Measurements from ENCODE around the gene IGDCC3.

IGDCC3 gene

DNA sequence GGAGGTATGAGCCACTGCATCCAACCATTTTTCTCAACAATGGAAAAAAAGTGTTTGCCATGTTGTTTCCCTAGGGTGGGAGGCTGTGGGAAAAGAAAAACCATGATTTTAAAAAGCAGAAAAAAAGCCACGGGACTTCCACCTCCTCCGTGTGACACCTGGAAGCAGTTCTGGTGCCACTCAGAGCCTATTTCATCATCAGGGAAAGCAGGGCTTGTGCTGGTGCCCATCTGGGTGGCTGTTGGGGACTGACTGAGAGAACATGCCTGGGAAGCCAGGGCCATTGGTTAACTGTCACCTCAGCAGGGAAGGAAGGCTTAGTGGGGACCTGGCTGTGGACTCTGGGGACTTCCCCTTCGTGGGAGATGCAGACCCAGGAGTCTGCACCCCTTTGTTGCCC lies 66.0 kb downstream of the IGDCC3 start:
- Histone ChIP-seq H3K9ac (ENCODE audit: low read length) (no peak overlapping the region), H3K4me1 (ENCODE audit: control insufficient read depth, insufficient read depth, low read length) (no peaks in the 10 kb centered on the region), H3K36me3 (ENCODE audit: control insufficient read depth, insufficient read depth, low read length) (no peaks in the 10 kb centered on the region), H3K4me3 (ENCODE audit: low read length) (no peak overlapping the region), H3K27me3 (ENCODE audit: control insufficient read depth, insufficient read depth, low read length) (no peaks in the 10 kb centered on the region), H3K9me3 (ENCODE audit: control insufficient read depth, low read length) (no peaks in the 10 kb centered on the region)

- Histone ChIP-seq H3K9me3 (ENCODE audit: control insufficient read depth, low read length) (no peaks in the 10 kb centered on the region), H3K36me3 (ENCODE audit: control insufficient read depth, insufficient read depth, low read length) (no peaks in the 10 kb centered on the region), H3K4me3 (ENCODE audit: low read length) (no peak overlapping the region), H3K4me1 (ENCODE audit: control insufficient read depth, insufficient read depth, low read length) (no peaks in the 10 kb centered on the region), H3K27me3 (ENCODE audit: control insufficient read depth, insufficient read depth, low read length) (no peaks in the 10 kb centered on the region), H3K9ac (ENCODE audit: low read length) (no peak overlapping the region)
Observed at GRCh38 chr15:65310431-65311137, 67.2 kb downstream of the IGDCC3 start.

- H3K27me3 ChIP-seq (ENCODE audit: control insufficient read depth, insufficient read depth, low read length), result no peaks in the 10 kb centered on the region
- no peak overlapping the region for H3K9ac ChIP-seq (ENCODE audit: low read length)
- no peaks in the 10 kb centered on the region for H3K36me3 ChIP-seq (ENCODE audit: control insufficient read depth, insufficient read depth, low read length)
- no peaks in the 10 kb centered on the region for H3K4me1 ChIP-seq (ENCODE audit: control insufficient read depth, insufficient read depth, low read length)
- H3K9me3 ChIP-seq (ENCODE audit: control insufficient read depth, low read length), result no peaks in the 10 kb centered on the region
- no peak overlapping the region for H3K4me3 ChIP-seq (ENCODE audit: low read length)
Observed at GRCh38 chr15:65309882-65310418, 67.9 kb downstream of the IGDCC3 start.

DNA sequence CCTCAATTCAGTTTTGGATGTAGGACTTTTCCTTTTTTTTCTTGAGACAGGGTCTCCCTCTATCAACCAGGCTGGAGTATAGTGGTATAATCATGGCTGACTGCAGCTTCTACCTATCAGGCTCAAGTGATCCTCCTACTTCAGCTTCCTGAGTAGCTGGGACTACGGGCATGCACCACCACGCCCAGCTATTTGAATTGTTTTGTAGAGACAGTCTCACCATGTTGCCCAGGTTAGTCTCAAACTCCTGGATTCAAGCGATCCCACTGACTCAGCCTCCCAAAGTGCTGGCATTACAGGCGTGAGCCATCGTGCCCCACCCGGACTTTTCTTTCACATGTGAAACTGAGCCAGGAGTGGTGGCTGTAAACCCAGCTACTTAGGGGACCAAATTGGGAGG lies 69.8 kb downstream of the IGDCC3 start:
- Histone ChIP-seq H3K9ac (ENCODE audit: low read length) (no peak overlapping the region), H3K4me1 (ENCODE audit: control insufficient read depth, insufficient read depth, low read length) (no peaks in the 10 kb centered on the region), H3K36me3 (ENCODE audit: control insufficient read depth, insufficient read depth, low read length) (no peaks in the 10 kb centered on the region), H3K4me3 (ENCODE audit: low read length) (no peak overlapping the region), H3K27me3 (ENCODE audit: control insufficient read depth, insufficient read depth, low read length) (no peaks in the 10 kb centered on the region), H3K9me3 (ENCODE audit: control insufficient read depth, low read length) (no peaks in the 10 kb centered on the region)

- Histone ChIP-seq H3K4me1 (ENCODE audit: control insufficient read depth, insufficient read depth, low read length) (no peaks in the 10 kb centered on the region), H3K4me3 (ENCODE audit: low read length) (no peak overlapping the region), H3K36me3 (ENCODE audit: control insufficient read depth, insufficient read depth, low read length) (no peaks in the 10 kb centered on the region), H3K27me3 (ENCODE audit: control insufficient read depth, insufficient read depth, low read length) (no peaks in the 10 kb centered on the region), H3K9ac (ENCODE audit: low read length) (no peak overlapping the region), H3K9me3 (ENCODE audit: control insufficient read depth, low read length) (no peaks in the 10 kb centered on the region)
Observed at GRCh38 chr15:65306551-65306950, 71.3 kb downstream of the IGDCC3 start.

DNA sequence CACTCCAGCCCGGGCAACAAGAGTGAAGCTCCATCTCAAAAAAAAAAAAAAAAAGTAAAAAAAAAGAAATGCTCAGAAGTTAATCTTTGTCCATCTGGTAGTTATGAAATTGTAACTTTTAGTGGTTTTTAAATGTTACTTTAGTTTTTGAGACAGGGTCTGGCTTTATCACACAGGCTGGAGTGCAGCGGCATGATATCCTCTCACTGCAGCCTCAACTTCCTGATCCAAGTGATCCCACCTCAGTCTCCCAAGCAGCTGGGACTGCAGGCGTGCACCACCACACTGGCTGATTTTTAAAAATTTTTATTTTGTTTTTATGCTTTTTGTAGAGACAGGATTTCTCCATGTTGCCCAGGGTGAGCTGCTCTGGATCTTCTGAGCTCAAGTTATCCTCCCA lies 72.0 kb downstream of the IGDCC3 start:
- Histone ChIP-seq H3K27me3 (ENCODE audit: control insufficient read depth, insufficient read depth, low read length) (no peaks in the 10 kb centered on the region), H3K9me3 (ENCODE audit: control insufficient read depth, low read length) (no peaks in the 10 kb centered on the region), H3K36me3 (ENCODE audit: control insufficient read depth, insufficient read depth, low read length) (no peaks in the 10 kb centered on the region), H3K4me1 (ENCODE audit: control insufficient read depth, insufficient read depth, low read length) (no peaks in the 10 kb centered on the region), H3K9ac (ENCODE audit: low read length) (no peak overlapping the region), H3K4me3 (ENCODE audit: low read length) (no peak overlapping the region)

DNA sequence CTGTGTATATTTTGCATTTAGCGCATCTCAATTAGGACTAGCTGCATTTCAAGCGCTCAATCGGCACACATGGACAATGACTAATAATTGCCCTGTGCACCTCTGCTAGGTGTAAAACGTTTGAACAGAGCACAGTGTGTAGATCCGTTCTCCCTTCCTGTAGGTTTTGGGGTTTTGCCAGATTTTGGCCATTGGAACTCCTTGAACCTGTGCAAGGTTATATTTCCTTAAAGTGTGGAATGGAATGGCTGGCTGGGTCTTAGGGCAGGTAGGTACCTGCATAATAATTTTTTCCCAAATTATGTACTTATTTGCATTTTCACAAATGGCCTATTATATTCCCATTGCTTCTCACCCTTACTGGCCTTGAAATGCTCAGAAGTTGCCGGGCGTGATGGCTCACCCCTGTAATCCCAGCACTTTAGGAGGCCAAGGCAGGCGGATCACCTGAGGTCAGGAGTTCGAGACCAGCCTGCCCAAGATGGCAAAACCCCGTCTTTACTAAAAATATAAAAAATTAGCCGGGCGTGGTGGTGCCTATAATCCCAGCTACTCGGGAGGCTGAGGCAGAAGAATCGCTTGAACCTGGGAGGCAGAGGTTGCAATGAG lies 72.5 kb downstream of the IGDCC3 start:
- no peak overlapping the region for H3K4me3 ChIP-seq (ENCODE audit: low read length)
- H3K36me3 ChIP-seq (ENCODE audit: control insufficient read depth, insufficient read depth, low read length), result no peaks in the 10 kb centered on the region
- H3K9me3 ChIP-seq (ENCODE audit: control insufficient read depth, low read length), result no peaks in the 10 kb centered on the region
- no peaks in the 10 kb centered on the region for H3K27me3 ChIP-seq (ENCODE audit: control insufficient read depth, insufficient read depth, low read length)
- peak overlapping the region; percentile 73 for H3K9ac ChIP-seq (ENCODE audit: low read length)
- H3K4me1 ChIP-seq (ENCODE audit: control insufficient read depth, insufficient read depth, low read length), result no peaks in the 10 kb centered on the region

DNA sequence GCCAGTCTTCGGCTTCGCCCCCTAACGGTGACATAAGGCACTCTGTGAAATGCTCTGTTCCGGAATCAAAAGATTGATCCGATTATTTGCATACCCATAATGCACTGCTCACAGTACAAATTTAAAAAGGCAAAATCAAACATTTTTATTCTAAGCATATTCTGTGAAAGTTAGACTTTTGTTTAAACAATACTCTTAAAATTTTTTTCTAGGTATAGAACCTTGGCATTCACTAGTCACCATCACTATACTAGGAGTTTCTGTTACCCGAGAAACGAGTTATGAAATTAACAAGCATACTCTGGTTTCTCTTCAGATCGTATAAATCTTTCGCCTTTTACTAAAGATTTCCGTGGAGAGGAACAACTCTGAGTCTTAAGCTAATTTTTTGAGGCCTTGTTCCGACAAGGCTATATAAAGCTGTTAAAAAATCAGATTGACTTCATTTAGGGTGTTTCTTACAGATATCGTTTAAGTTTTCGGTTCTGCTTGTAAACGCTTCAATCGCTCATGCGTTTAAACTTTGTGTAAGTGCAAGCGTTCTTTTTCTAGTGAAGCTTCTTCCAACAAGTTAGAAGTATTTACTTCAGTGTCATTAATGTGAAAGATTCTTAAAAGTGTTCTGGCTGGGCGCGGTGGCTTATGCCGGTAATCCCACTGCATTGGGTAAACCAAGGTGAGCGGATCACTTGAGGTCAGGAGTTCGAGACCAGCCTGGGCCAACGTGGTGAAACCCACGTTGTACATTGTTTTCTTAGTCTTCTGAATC lies 73.2 kb downstream of the IGDCC3 start, which contains the start of gene RNU5B-1:
RNU5B-1 (plus strand) TSS at position 297 of the 769 bp plus-strand sequence.
- peak within 1 kb of the TSS; percentile 53 for H3K4me3 ChIP-seq (ENCODE audit: low read length)
- H3K27me3 ChIP-seq (ENCODE audit: control insufficient read depth, insufficient read depth, low read length), result no peaks in the 10 kb centered on the region
- no peaks in the 10 kb centered on the region for H3K9me3 ChIP-seq (ENCODE audit: control insufficient read depth, low read length)
- no peaks in the 10 kb centered on the region for H3K4me1 ChIP-seq (ENCODE audit: control insufficient read depth, insufficient read depth, low read length)
- H3K9ac ChIP-seq (ENCODE audit: low read length), result peak within 1 kb of the TSS; percentile 73
- no peaks in the 10 kb centered on the region for H3K36me3 ChIP-seq (ENCODE audit: control insufficient read depth, insufficient read depth, low read length)

DNA sequence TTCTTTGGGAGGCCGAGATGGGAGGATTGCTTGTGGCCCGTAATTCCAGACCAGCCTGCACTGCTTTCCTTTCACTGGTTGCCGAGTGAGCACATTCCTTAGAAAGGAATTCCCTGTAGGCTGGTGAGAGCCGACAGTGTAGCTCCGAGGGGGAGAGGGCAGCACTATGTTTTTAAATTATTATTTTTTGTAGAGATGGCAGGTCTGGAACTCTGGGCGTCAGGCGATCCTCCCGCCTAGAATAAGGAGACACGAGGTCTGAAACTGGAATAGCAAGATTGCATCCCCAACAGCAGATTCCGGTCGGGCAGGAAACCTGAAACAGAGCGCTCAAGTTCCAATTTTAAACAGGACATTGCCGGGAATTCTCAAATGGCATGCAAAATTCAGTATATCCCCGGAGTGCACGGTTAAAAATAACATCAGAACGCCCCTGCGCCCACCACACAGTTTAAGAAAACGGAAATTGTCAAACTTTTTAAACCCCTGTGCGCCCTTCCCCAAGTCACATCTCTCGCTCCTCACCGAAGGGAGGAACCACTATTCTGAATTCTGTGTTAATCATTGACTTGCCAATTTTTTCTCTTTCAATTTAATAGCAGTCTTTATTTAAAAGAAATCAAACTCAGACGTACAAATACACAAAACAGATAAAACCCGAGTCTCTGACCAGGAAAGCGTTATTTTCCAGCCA lies 74.0 kb downstream of the IGDCC3 start:
- Histone ChIP-seq H3K9me3 (ENCODE audit: control insufficient read depth, low read length) (no peaks in the 10 kb centered on the region), H3K4me1 (ENCODE audit: control insufficient read depth, insufficient read depth, low read length) (no peaks in the 10 kb centered on the region), H3K36me3 (ENCODE audit: control insufficient read depth, insufficient read depth, low read length) (no peaks in the 10 kb centered on the region), H3K9ac (ENCODE audit: low read length) (peak overlapping the region; percentile 73), H3K27me3 (ENCODE audit: control insufficient read depth, insufficient read depth, low read length) (no peaks in the 10 kb centered on the region), H3K4me3 (ENCODE audit: low read length) (peak overlapping the region; percentile 53)

DNA sequence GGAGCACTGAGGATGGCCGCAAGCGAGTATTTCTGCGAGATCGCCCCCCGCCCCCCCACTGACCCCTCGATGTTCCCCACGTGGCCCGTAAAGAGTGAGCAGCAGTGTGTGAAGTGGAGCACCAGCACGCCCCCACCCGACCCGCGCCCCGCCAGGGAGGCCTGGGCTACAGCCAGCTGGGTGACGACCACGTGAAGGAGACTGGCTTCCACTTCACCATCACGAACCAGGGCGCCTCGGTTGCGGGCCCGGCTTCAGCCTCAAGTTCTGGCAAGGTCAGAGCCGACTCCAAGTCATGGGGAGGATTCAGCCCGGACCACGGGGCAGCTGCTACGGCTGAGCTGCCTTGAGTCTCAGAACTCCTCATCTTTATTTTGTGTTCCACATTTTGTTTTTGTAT lies 75.7 kb downstream of the IGDCC3 start:
- Histone ChIP-seq H3K4me1 (ENCODE audit: control insufficient read depth, insufficient read depth, low read length) (peaks cover 8% of the 10 kb centered on the region), H3K9me3 (ENCODE audit: control insufficient read depth, low read length) (no peaks in the 10 kb centered on the region), H3K27me3 (ENCODE audit: control insufficient read depth, insufficient read depth, low read length) (no peaks in the 10 kb centered on the region), H3K9ac (ENCODE audit: low read length) (no peak overlapping the region), H3K36me3 (ENCODE audit: control insufficient read depth, insufficient read depth, low read length) (no peaks in the 10 kb centered on the region), H3K4me3 (ENCODE audit: low read length) (no peak overlapping the region)

DNA sequence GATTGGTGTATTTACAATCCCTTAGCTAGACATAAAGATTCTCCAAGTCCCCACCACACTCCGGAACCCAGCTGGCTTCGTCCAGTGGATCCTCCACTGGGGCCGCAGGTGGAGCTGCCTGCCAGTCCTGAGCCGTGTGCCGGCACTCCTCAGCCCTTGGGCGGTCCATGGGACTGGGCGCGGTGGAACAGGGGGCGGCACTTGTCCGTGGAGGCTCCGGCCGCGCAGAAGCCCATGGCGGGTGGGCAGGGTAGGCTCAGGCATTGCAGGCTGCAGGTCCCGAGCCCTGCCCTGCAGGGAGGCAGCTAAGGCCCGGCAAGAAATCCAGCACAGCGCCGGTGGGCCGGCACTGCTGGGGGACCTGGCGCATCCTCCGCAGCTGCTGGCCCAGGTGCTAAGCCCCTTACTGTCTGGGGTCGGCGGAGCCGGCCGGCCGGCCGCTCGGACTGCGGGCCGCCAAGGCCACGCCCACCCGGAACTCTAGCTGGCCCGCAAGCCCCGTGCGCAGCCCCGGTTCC lies 76.8 kb downstream of the IGDCC3 start:
- Histone ChIP-seq H3K4me1 (ENCODE audit: control insufficient read depth, insufficient read depth, low read length) (peaks cover 10% of the 10 kb centered on the region), H3K4me3 (ENCODE audit: low read length) (no peak overlapping the region), H3K9ac (ENCODE audit: low read length) (no peak overlapping the region), H3K27me3 (ENCODE audit: control insufficient read depth, insufficient read depth, low read length) (no peaks in the 10 kb centered on the region), H3K36me3 (ENCODE audit: control insufficient read depth, insufficient read depth, low read length) (no peaks in the 10 kb centered on the region), H3K9me3 (ENCODE audit: control insufficient read depth, low read length) (no peaks in the 10 kb centered on the region)
